GM10847 (cell line): ENCODE measurements around the gene SCAPER.

Experiments
- POLR2A ChIP-seq: IDR thresholded peaks from 2 replicates; pipeline ENCODE4 v1.6.1; 2011; ENCODE audit not compliant: insufficient read length; ENCODE audit errors: extremely low read depth

Gene SCAPER

DNA sequence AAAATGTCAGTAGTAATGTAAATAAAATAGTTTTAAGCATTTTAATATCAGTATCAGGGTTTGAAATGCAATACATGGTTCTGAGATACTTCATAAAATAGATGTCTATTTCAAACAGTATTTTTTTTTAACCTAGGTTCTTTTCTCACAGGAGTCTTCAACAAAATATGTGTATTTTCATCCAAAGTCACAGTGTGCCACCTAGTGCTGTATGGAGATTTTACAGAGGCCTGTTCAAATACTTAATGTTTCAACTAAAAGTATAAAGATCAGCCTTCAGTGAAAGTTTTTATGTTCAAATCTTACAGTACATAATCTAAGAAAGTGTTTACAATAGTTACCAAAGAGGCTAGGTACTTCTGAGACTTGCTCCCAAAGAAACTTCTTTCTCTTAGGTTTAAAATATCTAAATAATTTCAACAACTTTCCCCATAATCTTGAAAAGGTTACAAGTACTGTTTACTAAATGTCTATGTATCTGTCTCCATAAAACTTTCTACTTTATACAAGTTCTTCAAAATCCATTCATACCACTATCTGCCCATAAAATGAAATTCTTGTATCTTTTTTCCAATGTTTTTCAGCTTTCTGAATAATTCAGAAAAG is 38.3 kb downstream of the SCAPER start:
- TF ChIP-seq POLR2A: no peak

DNA sequence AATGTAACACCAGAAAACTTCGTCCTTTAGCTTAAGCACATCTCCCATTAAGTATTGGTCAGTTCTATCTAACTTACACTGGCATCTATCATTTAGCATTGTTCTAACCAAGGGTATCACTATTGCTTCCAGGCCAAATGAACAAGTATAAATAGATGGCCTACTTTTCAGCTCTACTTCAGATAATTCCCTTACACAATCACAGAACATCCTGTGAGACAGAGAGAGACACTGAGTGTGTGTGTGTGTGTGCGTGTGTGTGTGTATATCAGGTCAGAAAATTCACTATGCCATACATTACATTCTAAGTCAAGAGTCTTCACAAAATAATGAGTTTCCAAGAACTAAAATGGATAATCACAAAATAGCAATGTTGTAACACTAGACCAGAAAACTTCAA is 39.1 kb downstream of the SCAPER start:
- TF ChIP-seq POLR2A: no peak

DNA sequence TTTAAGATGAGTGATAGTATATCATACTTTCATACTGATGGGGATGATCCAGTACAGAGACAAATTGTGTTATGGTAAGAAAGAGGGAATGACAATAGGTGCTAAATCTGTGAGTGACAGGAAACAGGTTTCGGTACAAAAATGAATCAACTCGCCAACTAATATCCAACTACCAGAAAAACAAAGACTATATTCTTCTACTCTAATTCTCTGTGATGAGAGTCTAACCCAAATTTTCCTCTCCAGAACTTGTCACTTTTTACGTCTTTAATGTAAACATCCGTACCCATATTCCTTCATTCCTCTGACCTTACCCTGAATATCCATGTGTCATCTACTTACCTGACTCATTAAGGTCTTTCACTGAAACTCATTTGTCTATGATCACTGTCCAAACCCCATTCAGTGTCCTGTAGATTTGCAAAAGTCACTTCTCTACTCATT is 39.6 kb downstream of the SCAPER start:
- TF ChIP-seq POLR2A: no peak

DNA sequence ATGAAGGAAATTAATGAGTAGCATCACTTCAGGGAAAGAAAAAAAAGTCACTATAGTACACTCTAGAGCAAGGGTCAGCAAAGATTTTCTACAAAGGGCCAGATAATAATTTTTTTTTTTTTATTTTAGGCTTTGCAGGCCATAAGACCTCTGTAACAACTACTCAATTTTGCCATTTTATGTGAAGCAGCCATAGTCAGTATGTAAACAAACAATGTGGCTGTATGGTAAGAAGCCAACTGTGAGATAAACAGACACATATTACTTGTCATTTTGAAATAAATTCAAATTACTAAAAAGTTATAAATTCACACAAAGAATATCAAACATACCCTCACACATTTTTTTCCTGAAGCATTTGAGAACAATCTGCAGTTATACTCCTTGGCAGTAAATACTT is 40.6 kb downstream of the SCAPER start:
- no peak for TF ChIP-seq POLR2A

DNA sequence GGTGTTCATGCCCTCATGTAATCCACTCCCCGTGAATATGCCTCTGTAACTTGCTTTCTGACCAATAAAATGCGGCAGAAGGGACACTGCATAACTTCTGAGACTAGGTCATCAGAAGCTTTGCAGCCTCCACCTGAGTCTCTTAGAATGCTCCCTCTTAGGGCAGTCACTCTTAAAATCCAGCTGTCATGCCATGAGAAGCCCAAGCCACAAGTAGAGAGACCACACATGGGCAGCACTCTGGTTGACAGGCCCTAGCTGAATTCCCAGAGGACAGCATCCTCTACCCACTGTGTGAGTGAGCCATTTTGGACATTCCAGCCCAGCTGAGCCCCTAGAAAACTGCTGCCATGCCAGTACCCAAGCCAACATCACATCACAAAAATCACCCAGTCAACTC is 41.4 kb downstream of the SCAPER start:
- TF ChIP-seq POLR2A: no peak

DNA sequence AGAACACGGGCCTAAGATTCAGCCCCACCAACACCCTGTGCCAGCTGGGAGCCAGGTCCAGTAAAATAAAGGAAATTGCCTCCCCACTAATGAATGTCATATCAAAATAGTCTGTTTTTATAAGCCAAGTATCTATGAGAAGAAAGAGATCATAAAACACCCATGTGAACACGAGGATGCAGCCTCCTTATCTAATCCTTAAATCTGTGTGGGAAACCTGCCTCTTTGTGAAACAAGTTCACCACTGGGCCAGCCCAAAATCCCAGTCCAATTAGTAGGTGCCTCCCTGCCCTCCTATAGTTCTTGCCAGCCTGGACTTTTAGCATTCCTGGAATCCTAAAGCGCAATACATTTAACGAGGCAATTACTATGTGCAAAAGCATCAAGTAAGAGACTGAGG is 42.0 kb downstream of the SCAPER start:
- no peak for TF ChIP-seq POLR2A

DNA sequence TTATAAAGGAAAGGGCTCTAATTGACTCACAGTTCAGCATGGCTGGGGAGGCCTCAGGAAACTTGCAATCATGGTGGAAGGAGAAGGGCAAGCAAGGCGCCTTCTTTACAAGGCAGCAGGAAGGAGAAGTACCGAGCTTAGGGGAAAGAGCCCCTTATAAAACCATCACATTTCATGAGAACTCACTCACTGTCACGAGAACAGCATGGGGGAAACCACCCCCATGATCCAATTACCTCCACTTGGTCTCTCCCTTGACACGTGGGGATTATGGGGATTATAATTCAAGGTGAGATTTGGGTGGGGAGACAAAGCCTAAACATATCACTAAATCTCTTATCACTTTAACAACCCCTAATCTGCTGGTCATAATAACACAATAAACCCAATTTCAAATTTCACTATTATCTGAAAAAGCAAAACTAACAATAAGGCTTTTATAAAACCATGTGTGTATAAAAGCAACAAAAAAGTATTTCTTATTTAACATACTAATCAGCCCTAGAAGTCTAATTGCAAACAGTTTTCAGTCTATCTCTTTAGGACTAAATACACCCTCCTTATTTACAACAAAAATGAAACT is 43.2 kb downstream of the SCAPER start:
- TF ChIP-seq POLR2A: no peak

DNA sequence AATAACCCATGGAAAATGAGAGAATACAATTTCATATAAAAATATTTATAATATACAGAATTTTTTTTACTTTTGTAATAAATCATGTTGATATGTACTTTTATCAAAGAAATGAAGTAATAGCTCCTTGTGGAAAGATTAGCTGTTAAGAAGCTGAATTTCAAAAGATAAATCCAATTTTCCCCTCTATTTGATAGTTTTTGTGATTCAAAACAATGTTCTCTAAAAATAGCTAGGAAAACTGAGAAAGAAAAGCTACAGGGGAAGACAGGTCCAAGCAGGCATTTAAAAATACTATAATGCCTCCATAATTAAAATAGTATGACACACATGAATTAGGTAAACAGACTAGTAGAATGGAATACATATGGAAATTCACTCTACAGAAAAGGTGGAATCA is 44.9 kb downstream of the SCAPER start:
- TF ChIP-seq POLR2A: no peak

DNA sequence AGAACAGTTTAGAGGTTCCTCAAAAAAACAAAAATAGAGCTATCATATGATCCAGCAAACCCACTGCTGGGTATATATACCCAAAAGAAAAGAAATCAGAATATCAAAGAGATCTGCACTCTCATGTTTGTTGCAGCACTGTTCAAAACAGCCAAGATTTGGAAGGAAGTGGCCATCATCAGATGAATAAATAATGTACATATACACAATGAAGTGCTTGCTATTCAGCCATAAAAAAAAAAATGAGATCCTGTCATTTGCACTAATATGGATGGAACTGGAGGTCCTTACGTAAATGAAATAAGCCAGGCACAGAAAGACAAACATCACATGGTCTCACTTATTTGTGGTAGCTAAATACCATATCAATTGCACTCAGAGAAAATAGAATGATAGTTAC is 58.4 kb downstream of the SCAPER start:
- no peak for TF ChIP-seq POLR2A

DNA sequence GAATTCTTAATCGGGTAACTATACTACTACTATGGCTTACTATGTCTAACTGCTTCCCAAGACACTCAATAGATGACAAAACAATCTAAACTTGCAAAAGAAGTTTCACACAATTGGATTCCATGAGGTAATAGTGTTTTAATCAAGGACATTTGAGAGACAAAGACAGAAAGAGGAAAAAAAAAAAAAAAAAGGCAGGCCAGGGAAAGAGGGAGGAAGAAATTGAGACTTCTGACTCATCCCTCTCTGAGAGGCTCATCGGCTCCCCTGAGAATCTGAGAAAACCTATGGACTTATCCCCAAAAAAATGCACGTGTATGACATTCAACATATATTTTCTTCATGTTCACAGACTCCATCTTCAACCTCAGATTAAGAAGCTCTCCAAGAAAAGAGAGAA is 61.0 kb downstream of the SCAPER start:
- no peak for TF ChIP-seq POLR2A

DNA sequence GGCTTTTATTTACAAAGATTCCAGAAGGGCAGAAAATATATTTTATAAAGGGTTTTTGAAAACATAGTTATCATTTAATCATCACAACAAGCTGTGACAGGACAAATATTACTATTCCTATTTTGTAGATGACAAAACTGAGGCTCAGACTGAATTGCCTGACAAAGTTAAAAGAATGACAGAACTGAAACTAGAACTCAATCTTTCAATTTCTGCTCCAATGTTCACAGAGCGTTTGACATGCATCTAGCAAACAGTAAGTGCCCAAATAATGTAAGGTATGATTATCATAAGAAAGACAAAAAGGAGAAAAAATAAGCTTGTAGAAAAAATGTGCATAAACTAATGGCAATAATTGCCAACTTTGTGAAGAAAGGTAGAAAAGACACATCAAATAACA is 61.9 kb downstream of the SCAPER start:
- no peak for TF ChIP-seq POLR2A

DNA sequence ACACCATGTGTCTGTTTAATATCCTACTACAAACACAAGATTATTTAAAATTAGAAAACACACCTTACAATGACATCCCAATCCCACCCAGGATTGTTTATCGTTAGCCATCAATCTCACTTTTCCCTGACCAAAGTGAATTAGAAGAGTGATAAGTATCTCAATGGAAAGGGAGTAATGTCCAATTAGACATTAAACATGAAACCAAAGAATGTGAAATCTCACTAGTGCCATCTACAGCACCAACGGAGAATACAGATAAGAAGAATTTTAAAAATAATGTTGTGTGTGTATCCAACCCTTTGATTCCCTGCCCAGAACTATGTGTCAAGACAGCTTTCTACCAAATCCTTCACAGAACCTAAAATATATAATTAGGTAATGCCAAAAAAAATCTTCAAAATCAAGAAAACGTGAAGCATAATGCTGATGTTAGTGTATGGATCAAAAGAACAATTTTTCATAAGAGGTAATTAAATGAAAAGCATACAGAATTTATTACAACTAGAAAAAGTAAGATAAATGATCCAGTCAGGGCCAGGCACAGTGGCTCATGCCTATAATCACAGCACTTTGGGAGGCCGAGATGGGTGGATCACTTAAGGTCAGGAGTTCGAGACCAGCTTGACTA is 64.2 kb downstream of the SCAPER start:
- TF ChIP-seq POLR2A: no peak

DNA sequence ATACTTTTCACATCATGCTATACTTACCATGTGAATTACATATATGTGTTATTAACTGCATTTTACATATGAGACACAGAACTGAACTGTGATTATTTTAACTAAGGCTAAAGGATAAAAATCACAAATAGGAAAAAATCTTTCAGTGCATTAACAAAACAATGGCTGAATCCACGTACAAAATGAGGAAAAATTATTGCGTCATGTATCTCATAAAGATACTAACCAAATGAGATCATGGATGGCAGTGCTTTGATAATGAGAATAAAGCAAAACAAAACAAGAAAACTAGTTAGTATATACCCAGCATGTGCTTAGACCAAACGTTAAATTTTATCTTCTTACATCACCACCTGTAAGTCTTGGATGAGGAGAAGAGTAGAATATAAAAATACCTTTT is 66.0 kb downstream of the SCAPER start:
- no peak for TF ChIP-seq POLR2A

DNA sequence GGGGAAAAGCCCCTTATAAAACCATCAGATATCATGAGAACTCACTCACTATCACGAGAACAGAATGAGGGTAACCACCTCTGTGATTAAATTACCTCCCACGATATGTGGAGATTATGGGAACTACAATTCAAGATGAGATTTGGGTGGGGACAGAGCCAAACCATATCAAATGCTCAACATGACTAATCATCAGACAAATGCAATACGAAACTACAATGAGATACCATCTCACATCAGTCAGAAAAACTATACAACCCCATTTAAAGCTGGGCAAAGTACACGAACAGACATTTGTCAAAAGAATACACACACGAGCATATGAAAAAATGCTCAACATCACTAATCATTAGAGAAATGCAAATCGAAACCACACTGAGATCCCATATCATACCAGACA is 67.7 kb downstream of the SCAPER start:
- no peak for TF ChIP-seq POLR2A

DNA sequence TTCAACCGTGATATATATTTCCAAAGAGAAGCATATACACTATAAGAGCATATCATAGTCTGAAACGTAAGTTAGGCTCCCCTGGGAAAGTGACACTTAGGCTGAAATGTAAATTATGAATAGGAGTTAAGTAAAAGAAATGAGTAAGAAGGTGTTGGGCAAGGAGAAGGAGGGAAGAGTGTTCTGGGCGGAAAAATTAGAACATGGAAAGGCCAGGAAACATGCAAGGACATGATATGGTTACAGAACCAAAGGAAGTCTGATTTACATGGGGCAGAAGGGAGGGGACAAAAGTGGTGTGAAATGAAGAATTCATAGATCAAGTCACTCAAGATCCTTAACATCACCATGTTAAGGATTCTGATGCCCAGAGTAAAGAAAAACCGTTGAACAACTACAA is 75.2 kb downstream of the SCAPER start:
- TF ChIP-seq POLR2A: no peak

DNA sequence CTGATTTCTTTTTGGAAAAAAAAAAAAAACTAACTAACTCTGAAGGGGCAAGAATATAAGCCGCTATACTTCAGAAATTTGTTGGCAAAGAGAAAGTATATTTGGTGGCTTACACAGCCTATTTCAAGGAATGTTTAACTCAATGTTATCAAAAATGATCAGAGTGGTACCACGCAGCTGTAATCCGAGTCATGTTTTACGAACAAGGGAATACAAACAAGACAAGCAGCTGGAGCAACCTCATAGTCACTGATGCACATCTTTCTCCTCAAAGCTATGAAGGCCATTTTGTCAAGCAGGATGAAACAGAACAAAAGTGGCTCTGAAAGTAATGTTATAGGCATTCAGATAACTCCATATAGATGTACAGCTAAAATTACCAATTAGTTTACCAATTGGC is 81.2 kb downstream of the SCAPER start:
- TF ChIP-seq POLR2A: no peak

DNA sequence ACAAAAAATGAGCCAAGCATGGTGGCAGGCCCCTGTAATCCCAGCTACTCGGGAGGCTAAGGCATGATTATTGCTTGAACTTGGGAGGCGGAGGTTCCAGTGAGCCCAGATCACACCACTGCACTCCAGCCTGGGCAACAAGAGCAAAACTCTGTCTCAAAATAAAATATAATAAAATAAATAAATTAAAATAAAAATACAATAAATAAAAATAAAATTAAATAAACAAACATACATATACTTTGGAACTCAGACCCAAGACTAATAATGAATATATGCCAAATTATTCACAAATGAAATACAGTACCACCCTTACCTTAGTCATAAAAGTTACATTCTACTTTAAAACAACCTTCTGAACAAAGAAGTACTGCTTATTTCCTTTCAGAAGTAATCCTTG is 81.8 kb downstream of the SCAPER start:
- TF ChIP-seq POLR2A: no peak
